GM18870 (cell line): ENCODE results near the gene SFTA2.

Experiments
- ATAC-seq: cut with Tn5 transposase; IDR thresholded peaks from one replicate; pipeline ENCODE4 v1.9.1; 2021; ENCODE audit warnings: moderate library complexity; ENCODE audit not compliant: unreplicated experiment

The SFTA2 gene

GRCh38 chr6:30891816-30892538 is 40.0 kb downstream of the SFTA2 start:
- ATAC-seq = no peak

GRCh38 chr6:30891450-30891723 is 40.6 kb downstream of the SFTA2 start:
- ATAC-seq = no peak

- no peak for ATAC-seq
These were observed 41.1 kb downstream of the SFTA2 start for GRCh38 chr6:30890646-30891449.

GRCh38 chr6:30889921-30890645 is 41.9 kb downstream of the SFTA2 start:
- no peak for ATAC-seq

GRCh38 chr6:30889496-30889885 is 42.5 kb downstream of the SFTA2 start:
- no peak for ATAC-seq

- no peak for ATAC-seq
These were observed 43.0 kb downstream of the SFTA2 start for GRCh38 chr6:30888816-30889495.

- no peak for ATAC-seq
These were observed 43.8 kb downstream of the SFTA2 start for GRCh38 chr6:30887901-30888815.

GRCh38 chr6:30886897-30887255 is 45.1 kb downstream of the SFTA2 start:
- no peak for ATAC-seq

GRCh38 chr6:30885999-30886896 is 45.7 kb downstream of the SFTA2 start:
- no peak for ATAC-seq

GRCh38 chr6:30885481-30885998 is 46.4 kb downstream of the SFTA2 start:
- ATAC-seq = no peak

- no peak for ATAC-seq
These were observed 47.2 kb downstream of the SFTA2 start for GRCh38 chr6:30884521-30885480.

- no peak for ATAC-seq
These were observed 48.1 kb downstream of the SFTA2 start, which contains the start of gene DDR1 for GRCh38 chr6:30883685-30884520. Gene DDR1, plus strand, starts transcription at chr6:30884519. Its CDS starts 4,211 bp downstream, at chr6:30888730.

- no peak for ATAC-seq
These were observed 48.9 kb downstream of the SFTA2 start for GRCh38 chr6:30882759-30883684.

- no peak for ATAC-seq
These were observed 49.7 kb downstream of the SFTA2 start for GRCh38 chr6:30882204-30882758.

GRCh38 chr6:30881392-30882203 is 50.4 kb downstream of the SFTA2 start:
- no peak for ATAC-seq
